Stimulated activated CD8-positive, alpha-beta memory T cell treated with anti-CD3 and anti-CD28 coated beads, Interleukin-7, amount 100 ng/mL, for 4 hours (primary cell): Measurements from ENCODE around the gene DSN1.

Experiments used
- DNase-seq, 2 donors: peaks; one replicate each; pipeline ENCODE4 v3.0.0-alpha.2; 2020; ENCODE audit warnings: low read depth in 2 of 2

Gene DSN1

GRCh38 chr20:36754656-36755222 lies 18.8 kb downstream of the DSN1 start:
- DNase-seq, result peak in 1 of 2 donors; percentile 21

- DNase-seq, result no peak
Observed at GRCh38 chr20:36752582-36752981, 21.0 kb downstream of the DSN1 start.

GRCh38 chr20:36745927-36746659 lies 27.5 kb downstream of the DSN1 start, which contains the start of gene NDRG3:
Gene NDRG3, minus strand, starts transcription at chr20:36746090. Its CDS starts 24,355 bp downstream, at chr20:36721735.
- DNase-seq, result peak; percentile 86 to 89

- no peak for DNase-seq
Observed at GRCh38 chr20:36745234-36745926, 28.2 kb downstream of the DSN1 start.

- DNase-seq, result no peak
Observed at GRCh38 chr20:36744764-36745191, 28.8 kb downstream of the DSN1 start.

- DNase-seq, result no peak
Observed at GRCh38 chr20:36744243-36744642, 29.3 kb downstream of the DSN1 start.

- DNase-seq, result no peak
Observed at GRCh38 chr20:36742558-36742957, 31.0 kb downstream of the DSN1 start.

GRCh38 chr20:36741072-36741471 lies 32.5 kb downstream of the DSN1 start:
- DNase-seq, result no peak

- no peak for DNase-seq
Observed at GRCh38 chr20:36737183-36737499, 36.4 kb downstream of the DSN1 start.

GRCh38 chr20:36736451-36737182 lies 36.9 kb downstream of the DSN1 start:
- DNase-seq, result no peak

- DNase-seq, result no peak
Observed at GRCh38 chr20:36732456-36732855, 41.1 kb downstream of the DSN1 start.

GRCh38 chr20:36728986-36729385 lies 44.6 kb downstream of the DSN1 start:
- no peak for DNase-seq

GRCh38 chr20:36726168-36726567 lies 47.4 kb downstream of the DSN1 start:
- DNase-seq, result no peak

- DNase-seq, result no peak
Observed at GRCh38 chr20:36720510-36720909, 53.1 kb downstream of the DSN1 start.

- no peak for DNase-seq
Observed at GRCh38 chr20:36717657-36718056, 55.9 kb downstream of the DSN1 start.

- DNase-seq, result no peak
Observed at GRCh38 chr20:36717021-36717420, 56.5 kb downstream of the DSN1 start.

GRCh38 chr20:36712775-36713174 lies 60.8 kb downstream of the DSN1 start:
- no peak for DNase-seq

- no peak for DNase-seq
Observed at GRCh38 chr20:36709126-36709525, 64.4 kb downstream of the DSN1 start.

GRCh38 chr20:36703530-36703929 lies 70.0 kb downstream of the DSN1 start:
- DNase-seq, result no peak
